ENCODE measurements around the gene LPP. TPM values are rescaled to one million over a fixed set of nuclear protein-coding genes. Genes with fewer than 3 reads are reported as not detected.

Gene LPP
- polyA plus RNA-seq, 2 of the 4 experiments (the other 2 are of a cell fraction) = 11.0 to 30.8 TPM

DNA sequence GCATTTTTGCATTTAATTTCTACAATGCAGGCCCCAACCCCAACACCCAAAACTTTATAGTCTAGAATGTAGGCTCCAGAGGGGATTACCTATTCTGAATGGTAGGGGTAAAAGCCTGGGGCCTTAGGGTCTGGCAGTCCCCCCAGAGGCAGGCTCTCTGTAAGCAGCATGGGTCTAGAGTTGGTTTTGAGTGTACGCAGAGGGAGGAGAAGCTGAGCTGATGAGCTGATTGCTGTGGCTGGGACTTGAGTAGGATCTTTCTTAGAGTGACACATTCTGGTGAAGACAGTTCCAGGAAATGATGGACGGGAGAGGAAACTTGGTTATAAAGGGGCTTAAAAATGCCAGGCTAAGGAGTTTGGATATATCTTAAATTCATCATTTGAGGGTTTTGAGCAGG, 2.1 kb downstream of the LPP start:
- ChIA-PET POLR2A (no interaction called here), CTCF (interaction anchor here (1.5 kb wide), 1 partner anchor 411 kb away, joined by 3 read pairs; the partner anchor contains the start of gene BCL6)
- no peaks in the 10 kb centered on the region for H3K9me3 ChIP-seq
- peak overlapping the region in 1 of 2 experiments; percentile 99; a peak in 3 of 6 replicates for H3K27ac ChIP-seq
- TF ChIP-seq, protein P1, sequence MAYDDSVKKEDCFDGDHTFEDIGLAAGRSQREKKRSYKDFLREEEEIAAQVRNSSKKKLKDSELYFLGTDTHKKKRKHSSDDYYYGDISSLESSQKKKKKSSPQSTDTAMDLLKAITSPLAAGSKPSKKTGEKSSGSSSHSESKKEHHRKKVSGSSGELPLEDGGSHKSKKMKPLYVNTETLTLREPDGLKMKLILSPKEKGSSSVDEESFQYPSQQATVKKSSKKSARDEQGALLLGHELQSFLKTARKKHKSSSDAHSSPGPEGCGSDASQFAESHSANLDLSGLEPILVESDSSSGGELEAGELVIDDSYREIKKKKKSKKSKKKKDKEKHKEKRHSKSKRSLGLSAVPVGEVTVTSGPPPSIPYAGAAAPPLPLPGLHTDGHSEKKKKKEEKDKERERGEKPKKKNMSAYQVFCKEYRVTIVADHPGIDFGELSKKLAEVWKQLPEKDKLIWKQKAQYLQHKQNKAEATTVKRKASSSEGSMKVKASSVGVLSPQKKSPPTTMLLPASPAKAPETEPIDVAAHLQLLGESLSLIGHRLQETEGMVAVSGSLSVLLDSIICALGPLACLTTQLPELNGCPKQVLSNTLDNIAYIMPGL (CRISPR knock-in tag; IDR thresholded peaks at IDR 0.05; ENCODE audit: borderline replicate concordance) = no peak
- TF ChIP-seq, protein P2, sequence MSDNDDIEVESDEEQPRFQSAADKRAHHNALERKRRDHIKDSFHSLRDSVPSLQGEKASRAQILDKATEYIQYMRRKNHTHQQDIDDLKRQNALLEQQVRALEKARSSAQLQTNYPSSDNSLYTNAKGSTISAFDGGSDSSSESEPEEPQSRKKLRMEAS (IDR thresholded peaks at IDR 0.05) = no peak
- TF ChIP-seq HOXB13 (CRISPR knock-in tag; IDR thresholded peaks at IDR 0.05; ENCODE audit: low read depth) (no peak), CHD4 (IDR thresholded peaks at IDR 0.05; ENCODE audit: borderline replicate concordance) (no peak)
- H3K4me1 ChIP-seq = peaks cover 60% of the 10 kb centered on the region
- 92% methylated on average over 2 of the region's 2 CpGs for WGBS (ENCODE audit: missing lambda C conversion rate)
- ATAC-seq = no peak
- no peak overlapping the region for H3K4me3 ChIP-seq
- FAIRE-seq = no peak
- no peak for DNase-seq (ENCODE audit: low read depth in 1 of 2, low spot score in 1 of 2)
- peak overlapping the region; percentile 68; the same call in 2 of the 3 replicates for H3K4me2 ChIP-seq

DNA sequence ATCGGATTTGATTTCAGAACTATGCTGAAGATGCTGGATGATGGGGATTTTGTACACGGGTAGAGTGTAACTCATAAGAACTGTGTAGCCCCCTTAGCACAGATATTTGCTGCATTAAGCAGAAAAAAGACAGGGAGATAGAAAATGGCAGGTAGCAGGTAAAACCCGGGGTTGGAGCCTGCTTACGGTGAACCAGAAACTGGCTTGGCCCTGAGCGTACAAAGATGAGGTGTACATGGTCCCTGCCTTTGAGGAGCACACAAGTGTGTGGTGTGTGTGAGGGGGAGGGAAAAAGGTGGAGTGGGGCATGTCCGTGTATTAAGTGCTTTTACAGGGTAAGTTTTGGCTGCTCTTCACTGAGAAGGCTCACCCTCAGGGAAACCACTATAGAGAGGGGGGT, 3.5 kb downstream of the LPP start:
- peak overlapping the region in 1 of 2 experiments; percentile 66; a peak in 3 of 6 replicates for H3K27ac ChIP-seq
- peak overlapping the region; percentile 38 for H3K4me2 ChIP-seq
- no peak for FAIRE-seq
- no peak overlapping the region for H3K4me3 ChIP-seq
- ATAC-seq = no peak
- DNase-seq (ENCODE audit: low read depth in 1 of 2, low spot score in 1 of 2) = no peak
- WGBS (ENCODE audit: missing lambda C conversion rate) = 87% methylated on average over 6 of the region's 6 CpGs
- POLR2A ChIA-PET = no interaction called here
- TF ChIP-seq RAD21 (conservative IDR thresholded peaks at IDR 0.05 in 1 of 2, IDR thresholded peaks at IDR 0.05 in 1 of 2) = no peak
- TF ChIP-seq CBX2 (IDR thresholded peaks at IDR 0.05; ENCODE audit: borderline replicate concordance, low read depth) = no peak
- no peak for TF ChIP-seq SMC3 (IDR thresholded peaks at IDR 0.05)
- no peak for TF ChIP-seq MYC (IDR thresholded peaks at IDR 0.05; ENCODE audit: borderline replicate concordance, low read length)
- no peak for TF ChIP-seq HOXA7 (CRISPR knock-in tag; IDR thresholded peaks at IDR 0.05)
- no peak for TF ChIP-seq CHD4 (IDR thresholded peaks at IDR 0.05; ENCODE audit: borderline replicate concordance)
- TF ChIP-seq CEBPB (IDR thresholded peaks at IDR 0.05) = no peak
- TF ChIP-seq GATA3 (IDR thresholded peaks at IDR 0.05; ENCODE audit: borderline replicate concordance) = no peak
- CTCF ChIA-PET = no interaction called here
- H3K4me1 ChIP-seq = peaks cover 55% of the 10 kb centered on the region
- no peaks in the 10 kb centered on the region for H3K9me3 ChIP-seq

DNA sequence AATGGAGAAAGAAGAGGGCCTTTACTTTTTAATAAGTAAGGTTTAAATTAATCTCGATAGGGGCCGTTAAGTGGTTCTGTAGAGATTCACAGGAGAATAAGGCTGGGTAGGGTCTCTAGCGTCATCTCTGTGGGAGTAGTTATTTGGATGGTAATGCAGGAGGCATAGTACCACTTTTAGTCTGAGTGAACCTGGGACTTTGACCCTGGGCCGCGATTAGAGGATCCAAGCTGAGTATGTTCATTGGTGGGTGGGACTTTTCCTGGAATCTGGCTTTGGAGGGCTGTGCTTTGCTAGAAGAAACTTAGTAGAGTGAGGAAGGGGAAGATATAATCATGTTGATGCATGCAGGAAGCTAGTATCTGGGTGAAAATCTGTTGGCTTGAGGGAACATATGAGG, 4.0 kb downstream of the LPP start:
- peak overlapping the region in 1 of 2 experiments; percentile 66; a peak in 3 of 6 replicates for H3K27ac ChIP-seq
- DNase-seq (ENCODE audit: low read depth in 1 of 2, low spot score in 1 of 2) = no peak
- TF ChIP-seq MYC (IDR thresholded peaks at IDR 0.05; ENCODE audit: borderline replicate concordance, low read length) = no peak
- TF ChIP-seq HEYL (CRISPR knock-in tag; IDR thresholded peaks at IDR 0.05) = no peak
- TF ChIP-seq CHD2 (IDR thresholded peaks at IDR 0.05; ENCODE audit: low read length, partially characterized antibody) = no peak
- TF ChIP-seq NR3C1 (IDR thresholded peaks at IDR 0.05) = no peak
- TF ChIP-seq POLR2AphosphoS2 (conservative IDR thresholded peaks at IDR 0.05; ENCODE audit: low read length) = no peak
- TF ChIP-seq FOSL2 (IDR thresholded peaks at IDR 0.05) = no peak
- TF ChIP-seq FOSL2 (CRISPR knock-in tag; IDR thresholded peaks at IDR 0.05) = no peak
- no peak for TF ChIP-seq EHF (CRISPR knock-in tag; IDR thresholded peaks at IDR 0.05)
- no peak for TF ChIP-seq RNF2 (IDR thresholded peaks at IDR 0.05; ENCODE audit: borderline replicate concordance, low read depth)
- TF ChIP-seq TFCP2L1 (CRISPR knock-in tag; IDR thresholded peaks at IDR 0.05) = no peak
- TF ChIP-seq MAZ (IDR thresholded peaks at IDR 0.05; ENCODE audit: borderline replicate concordance, low read depth, low read length) = no peak
- TF ChIP-seq CBX8 (IDR thresholded peaks at IDR 0.05) = no peak
- no peak for TF ChIP-seq ZSCAN20 (CRISPR knock-in tag; IDR thresholded peaks at IDR 0.05)
- TF ChIP-seq RARB (CRISPR knock-in tag; IDR thresholded peaks at IDR 0.05) = no peak
- TF ChIP-seq EHMT2 (IDR thresholded peaks at IDR 0.05; ENCODE audit: low read depth) = no peak
- TF ChIP-seq NPAS2 (CRISPR knock-in tag; IDR thresholded peaks at IDR 0.05; ENCODE audit: borderline replicate concordance) = no peak
- H3K9me3 ChIP-seq = no peaks in the 10 kb centered on the region
- peak overlapping the region; percentile 38 for H3K4me2 ChIP-seq
- no peak for FAIRE-seq
- no peak overlapping the region for H3K4me3 ChIP-seq
- no peak for ATAC-seq
- WGBS (ENCODE audit: missing lambda C conversion rate) = 56% methylated on average over 5 of the region's 5 CpGs
- H3K4me1 ChIP-seq = peaks cover 55% of the 10 kb centered on the region
- ChIA-PET CTCF (no interaction called here), POLR2A (no interaction called here)
